Activated CD4-positive, alpha-beta T cell treated with anti-CD3 and anti-CD28 coated beads for 1 hour (primary cell): ENCODE measurements around the gene SPATA31D3.
"Not testable (repeated sequence)": the region's sequence is repeated elsewhere in the genome, so short reads cannot be mapped to it uniquely, and the experiment has no call there.

Source experiments
- DNase-seq: peaks from one replicate; pipeline ENCODE4 v3.0.0-alpha.2; 2020

The SPATA31D3 gene

DNA sequence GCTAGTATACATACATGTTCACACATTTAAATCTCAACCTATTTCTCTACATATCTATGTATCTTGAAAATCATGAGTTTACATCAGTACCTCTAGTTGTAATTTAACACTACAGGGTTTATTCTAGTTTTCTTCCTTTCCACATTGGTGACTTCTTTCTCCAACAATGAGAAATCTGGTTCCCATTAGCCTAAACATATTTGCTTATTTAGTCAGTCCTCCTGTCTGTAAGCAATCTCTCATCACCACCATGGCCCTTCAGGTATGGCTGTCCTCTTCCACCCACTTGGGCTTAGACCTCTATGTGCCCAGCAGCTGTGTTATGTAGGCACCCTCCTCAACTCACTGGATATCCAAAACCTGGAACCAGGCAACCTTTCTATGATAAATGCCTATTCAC, 37.3 kb downstream of the SPATA31D3 start:
- no peak for DNase-seq

DNA sequence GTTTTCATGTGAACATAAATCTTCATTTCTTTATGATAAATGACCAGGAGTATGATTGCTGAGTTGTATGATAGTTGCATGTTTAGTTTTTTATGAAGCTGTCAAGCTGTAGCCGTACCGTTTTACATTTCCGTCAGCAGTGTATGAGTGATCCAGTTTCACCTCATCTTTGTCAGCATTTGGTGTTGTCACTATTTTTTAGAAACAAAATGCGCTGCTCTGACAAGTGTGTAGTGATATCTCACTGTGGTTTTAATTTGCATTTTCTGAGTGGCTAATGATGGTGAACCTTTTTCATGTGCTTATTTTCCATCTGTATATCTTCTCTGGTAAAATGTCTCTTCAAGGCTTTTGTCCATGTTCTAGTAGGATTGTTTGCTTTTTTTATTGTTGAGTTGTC, 38.6 kb downstream of the SPATA31D3 start:
- no peak for DNase-seq

DNA sequence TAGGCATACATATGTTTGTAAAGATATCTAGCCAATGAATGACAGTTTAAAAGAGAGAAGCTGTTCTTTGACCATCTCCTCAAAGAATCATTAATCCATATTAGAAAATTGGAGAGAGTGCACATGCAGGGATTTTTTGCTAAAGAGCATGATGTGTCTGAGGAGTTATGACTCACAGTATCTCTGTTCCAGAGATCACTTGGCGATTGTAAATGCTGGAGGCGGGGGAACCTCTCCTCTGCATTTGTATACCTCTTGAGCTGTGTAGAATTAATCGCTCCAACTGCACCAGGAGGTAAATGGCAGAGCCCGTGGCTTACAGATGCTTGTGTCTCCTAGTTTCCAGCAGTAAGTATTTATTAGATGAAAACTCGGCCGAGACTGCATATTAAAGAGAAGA, 41.6 kb downstream of the SPATA31D3 start:
- no peak for DNase-seq

DNA sequence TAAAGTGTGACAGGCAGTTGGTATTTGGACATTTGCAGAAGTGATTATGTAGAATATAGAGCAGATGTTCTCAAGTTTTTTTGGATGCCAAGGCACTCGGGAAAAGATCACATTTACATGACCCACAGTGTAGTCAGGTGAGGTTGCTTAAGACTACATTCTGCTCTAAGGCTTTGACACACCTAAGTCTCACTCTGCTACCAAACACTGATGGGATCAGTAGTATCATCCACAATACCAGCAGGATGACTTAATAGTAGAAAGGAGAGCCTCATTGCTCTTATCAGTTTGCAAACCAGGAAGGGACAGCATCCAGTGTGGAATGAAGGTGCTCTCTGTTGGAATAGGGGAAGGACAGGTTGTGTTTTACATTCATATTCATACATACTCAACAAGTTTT, 42.8 kb downstream of the SPATA31D3 start:
- no peak for DNase-seq

DNA sequence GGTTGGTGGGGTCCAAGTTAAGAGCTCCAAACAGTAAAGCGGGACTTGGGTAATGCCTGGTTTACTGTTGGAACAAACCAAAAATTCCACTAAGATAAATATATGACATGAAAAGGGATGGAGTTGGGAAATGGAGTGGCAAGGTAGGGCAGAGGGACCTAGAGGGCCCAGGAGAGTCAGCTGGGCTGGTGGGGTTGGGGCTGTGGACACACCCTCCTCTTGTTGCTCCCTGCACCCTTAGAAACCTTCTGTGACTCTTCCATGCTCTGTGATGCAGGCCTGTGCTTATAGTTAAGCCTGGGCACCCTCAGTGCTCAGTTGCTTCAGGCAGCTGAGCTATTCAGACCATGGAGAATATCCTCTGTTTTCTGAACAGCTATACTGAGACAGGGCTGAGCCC, 45.2 kb downstream of the SPATA31D3 start, which contains the start of gene SPATA31D1:
TSS of gene SPATA31D1 (plus strand) at position 301 of the 400 bp plus-strand sequence. CDS start at position 348, 47 bp downstream.
- not testable (repeated sequence) for DNase-seq

DNA sequence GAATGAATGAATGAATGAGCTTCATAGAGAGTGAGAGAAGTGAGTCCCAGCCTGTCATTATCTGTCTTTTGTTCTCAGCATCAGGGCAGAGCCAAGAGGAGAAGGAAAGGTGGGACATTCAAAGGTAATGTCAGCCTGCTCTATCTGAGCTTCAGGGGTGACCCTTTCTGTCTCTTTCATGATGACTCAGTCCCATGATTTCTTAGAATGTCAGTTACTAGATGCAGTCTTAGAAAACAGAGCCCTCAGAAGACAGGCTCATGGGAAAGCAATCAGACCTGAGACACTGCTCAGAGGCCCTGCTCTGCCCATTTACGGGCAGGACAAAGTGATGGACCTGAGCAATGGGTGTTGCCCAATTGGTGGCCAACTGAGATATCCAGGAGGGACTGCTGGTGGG, 46.4 kb downstream of the SPATA31D3 start:
- no peak for DNase-seq

DNA sequence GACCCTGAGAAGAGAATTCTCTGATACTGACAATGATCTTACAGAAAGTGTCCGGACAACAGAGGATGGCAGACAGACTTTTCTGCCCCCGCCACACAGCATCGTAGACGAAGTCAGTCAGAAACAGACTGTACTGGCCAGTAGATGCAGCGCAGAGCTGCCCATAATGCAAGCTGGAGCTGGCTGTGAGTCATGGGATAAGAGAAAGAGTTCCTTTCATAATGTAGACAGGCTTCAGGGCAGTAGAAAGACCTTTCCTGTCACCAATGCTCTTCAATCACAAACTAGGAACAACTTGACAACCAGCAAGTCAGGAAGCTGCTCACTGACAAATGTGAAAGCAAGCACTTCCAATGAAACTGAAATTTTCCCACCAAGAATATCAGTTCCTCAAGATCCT, 50.4 kb downstream of the SPATA31D3 start:
- DNase-seq, result no peak
